Measurements from ENCODE around the gene ZBTB38. TPM values are rescaled to one million over a fixed set of nuclear protein-coding genes. Genes with fewer than 3 reads are reported as not detected.

Gene ZBTB38
- total RNA-seq, 1 experiment from 2014 or later: 21.8 TPM

GRCh38 chr3:141382571-141382970 lies 14.3 kb downstream of the ZBTB38 start:
- H3K9me2 ChIP-seq (ENCODE audit: insufficient read depth): no peaks in the 10 kb centered on the region
- no peak overlapping the region for H3K4me2 ChIP-seq
- H3F3A ChIP-seq (ENCODE audit: insufficient read depth, low read depth): no peaks in the 10 kb centered on the region
- H3K9me3 ChIP-seq (ENCODE audit: insufficient read depth, low read depth): no peaks in the 10 kb centered on the region
- CTCF ChIA-PET: no interaction called here
- no peaks in the 10 kb centered on the region for H3K4me1 ChIP-seq (replicated peaks; ENCODE audit: insufficient read depth)
- H3K27me3 ChIP-seq (ENCODE audit: insufficient read depth, low read depth): no peaks in the 10 kb centered on the region
- no peaks in the 10 kb centered on the region for H4K20me1 ChIP-seq (ENCODE audit: insufficient read depth)
- H2AFZ ChIP-seq: no peak overlapping the region
- no TSS peak for BruUV-seq (replicated peaks)
- no peaks in the 10 kb centered on the region for H3K36me3 ChIP-seq (ENCODE audit: low read depth)
- intact Hi-C loops (cut with micrococcal nuclease; ENCODE audit: unreplicated experiment): no loop called here
- no peak for TF ChIP-seq CTCF (conservative IDR thresholded peaks at IDR 0.05)
- TF ChIP-seq EZH2 (IDR thresholded peaks at IDR 0.05; ENCODE audit: low read depth): no peak
- H3K79me2 ChIP-seq (ENCODE audit: low read depth): no peaks in the 10 kb centered on the region
- H3K27ac ChIP-seq: no peak overlapping the region
- DNase-seq: no peak
- POLR2A ChIA-PET (ENCODE audit: unreplicated experiment): no interaction called here
- no peak overlapping the region for H3K4me3 ChIP-seq

- H3K79me2 ChIP-seq (ENCODE audit: low read depth): no peaks in the 10 kb centered on the region
- POLR2A ChIA-PET (ENCODE audit: unreplicated experiment): interaction anchor here (0.6 kb wide), 1 partner anchor 19 kb away, joined by 12 read pairs; no protein-coding TSS in a partner anchor
- no TSS peak for BruUV-seq (replicated peaks)
- intact Hi-C loops (cut with micrococcal nuclease; ENCODE audit: unreplicated experiment): no loop called here
- no peaks in the 10 kb centered on the region for H3K36me3 ChIP-seq (ENCODE audit: low read depth)
- H3K27ac ChIP-seq: no peak overlapping the region
- H3K4me2 ChIP-seq: no peak overlapping the region
- H3K9me2 ChIP-seq (ENCODE audit: insufficient read depth): no peaks in the 10 kb centered on the region
- no peak for DNase-seq
- no peaks in the 10 kb centered on the region for H3K9me3 ChIP-seq (ENCODE audit: insufficient read depth, low read depth)
- no peak overlapping the region for H2AFZ ChIP-seq
- H3K27me3 ChIP-seq (ENCODE audit: insufficient read depth, low read depth): no peaks in the 10 kb centered on the region
- TF ChIP-seq CTCF (conservative IDR thresholded peaks at IDR 0.05) (no peak), EZH2 (IDR thresholded peaks at IDR 0.05; ENCODE audit: low read depth) (no peak)
- no peaks in the 10 kb centered on the region for H3K4me1 ChIP-seq (replicated peaks; ENCODE audit: insufficient read depth)
- H3F3A ChIP-seq (ENCODE audit: insufficient read depth, low read depth): no peaks in the 10 kb centered on the region
- H4K20me1 ChIP-seq (ENCODE audit: insufficient read depth): no peaks in the 10 kb centered on the region
- CTCF ChIA-PET: no interaction called here
- H3K4me3 ChIP-seq: no peak overlapping the region
These were observed 15.3 kb downstream of the ZBTB38 start for GRCh38 chr3:141383555-141384129.

GRCh38 chr3:141384157-141384556 lies 15.9 kb downstream of the ZBTB38 start:
- Histone ChIP-seq H3K27me3 (ENCODE audit: insufficient read depth, low read depth) (no peaks in the 10 kb centered on the region), H3K36me3 (ENCODE audit: low read depth) (no peaks in the 10 kb centered on the region), H4K20me1 (ENCODE audit: insufficient read depth) (no peaks in the 10 kb centered on the region), H3K9me2 (ENCODE audit: insufficient read depth) (no peaks in the 10 kb centered on the region), H3K4me3 (no peak overlapping the region), H2AFZ (no peak overlapping the region), H3K4me2 (no peak overlapping the region), H3K27ac (no peak overlapping the region), H3K4me1 (replicated peaks; ENCODE audit: insufficient read depth) (no peaks in the 10 kb centered on the region), H3F3A (ENCODE audit: insufficient read depth, low read depth) (no peaks in the 10 kb centered on the region), H3K79me2 (ENCODE audit: low read depth) (no peaks in the 10 kb centered on the region), H3K9me3 (ENCODE audit: insufficient read depth, low read depth) (no peaks in the 10 kb centered on the region)
- no peak for DNase-seq
- ChIA-PET CTCF (no interaction called here), POLR2A (ENCODE audit: unreplicated experiment) (no interaction called here)
- BruUV-seq (replicated peaks): no TSS peak
- no peak for TF ChIP-seq CTCF (conservative IDR thresholded peaks at IDR 0.05)
- no peak for TF ChIP-seq EZH2 (IDR thresholded peaks at IDR 0.05; ENCODE audit: low read depth)
- intact Hi-C loops (cut with micrococcal nuclease; ENCODE audit: unreplicated experiment): no loop called here
